Right cardiac atrium (tissue), 5 donors: ENCODE data around the gene PTPN2. TPM values are rescaled to one million over a fixed set of nuclear protein-coding genes. Genes with fewer than 3 reads are reported as not detected.

ENCODE experiments used
- ATAC-seq, 2 donors: fragments of 200-7000 bp; cut with Tn5 transposase; one replicate each; pipeline versions ENCODE4 v1.8.0 to v1.9.1; 2020; ENCODE audit warnings: moderate library complexity in 2 of 2, mild to moderate bottlenecking in 1 of 2
- DNase-seq, 3 donors: peaks; one replicate each; pipeline ENCODE4 v3.0.0-alpha.2; 2020
- H3K27ac ChIP-seq: one replicate; pipeline ENCODE4 v1.5.1; 2013; ENCODE audit warnings: mild to moderate bottlenecking, low read length, control low read depth, moderate library complexity
- H3K27me3 ChIP-seq: one replicate; pipeline ENCODE4 v1.6.1; 2013; ENCODE audit not compliant: control insufficient read depth, insufficient read depth
- H3K4me1 ChIP-seq: one replicate; pipeline ENCODE4 v1.6.1; 2013; ENCODE audit warnings: low read length; ENCODE audit not compliant: control insufficient read depth, insufficient read depth
- H3K4me3 ChIP-seq: one replicate; pipeline ENCODE4 v1.5.1; 2013; ENCODE audit warnings: low read length, control low read depth
- H3K9me3 ChIP-seq: one replicate; pipeline ENCODE4 v1.6.1; 2013; ENCODE audit warnings: low read length; ENCODE audit not compliant: control insufficient read depth
- WGBS: extraction: QIAGEN DNeasy Blood & Tissue Kit; methylation state at CpG from one replicate; pipeline ENCODE4 v1.1.7; 2013; 5-methylcytosine and 5-hydroxymethylcytosine counted together
- intact Hi-C, 4 donors: fragments of 100-400 bp; cut with DNase I; formaldehyde crosslinking; loops; one replicate each; pipeline versions ENCODE4 v1.11.0 to v1.14.0; 2022 to 2023
- polyA plus RNA-seq: library from polyadenylated mRNA; stranded (reverse); fragments of 200-250 nt; gene quantifications from one replicate; pipeline ENCODE4 v1.2.3, GENCODE V29; 2013
- total RNA-seq, 4 donors: library from RNA; stranded (reverse); fragmentation: NEBNext Ultra II Directional; extraction: Animal tissue kit (Norgen Biotek cat#: 25700); gene quantifications; one replicate each; pipeline ENCODE4 v1.2.1, GENCODE V29; 2021
- donor health status: healthy with polysubstance abuse.
- donor health status: DM: no; HTN: yes; CAD: no.
- donor health status: DM: no; HTN: no; CAD: no.
- donor health status: DM: no; HTN: yes; CAD: no; lungs with severe emphysema.
- donor health status: DM: yes; HTN: yes; CAD: no.

Gene PTPN2
- total and polyA plus RNA-seq, 5 donors = 12.3 to 16.5 (median 15.3) TPM

DNA sequence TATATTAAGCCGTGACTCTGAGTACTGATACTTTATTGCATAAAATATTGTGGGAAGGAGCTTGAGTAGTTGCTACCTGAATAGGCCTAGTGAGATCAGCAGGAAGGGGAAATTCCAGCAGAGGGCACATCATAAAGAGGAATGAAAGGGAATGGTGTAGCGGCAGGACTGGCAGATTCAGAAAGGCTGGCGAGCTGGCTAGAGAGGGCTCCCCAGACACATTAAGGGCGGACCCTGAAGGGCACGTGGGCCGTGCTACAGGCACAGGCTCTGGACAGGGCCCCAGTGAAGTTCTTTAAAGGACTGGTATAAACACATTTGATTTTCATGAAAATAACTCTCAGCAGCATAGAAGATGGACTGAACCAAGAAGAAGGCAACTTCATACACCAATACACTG, 43.0 kb downstream of the PTPN2 start:
- Histone ChIP-seq H3K9me3 (no peaks in the 10 kb centered on the region), H3K27ac (no peak overlapping the region), H3K27me3 (no peaks in the 10 kb centered on the region), H3K4me3 (no peak overlapping the region), H3K4me1 (no peaks in the 10 kb centered on the region)
- ATAC-seq = no peak
- 96% methylated on average over 6 of the region's 6 CpGs for WGBS
- intact Hi-C loops = no loop called here
- no peak for DNase-seq

DNA sequence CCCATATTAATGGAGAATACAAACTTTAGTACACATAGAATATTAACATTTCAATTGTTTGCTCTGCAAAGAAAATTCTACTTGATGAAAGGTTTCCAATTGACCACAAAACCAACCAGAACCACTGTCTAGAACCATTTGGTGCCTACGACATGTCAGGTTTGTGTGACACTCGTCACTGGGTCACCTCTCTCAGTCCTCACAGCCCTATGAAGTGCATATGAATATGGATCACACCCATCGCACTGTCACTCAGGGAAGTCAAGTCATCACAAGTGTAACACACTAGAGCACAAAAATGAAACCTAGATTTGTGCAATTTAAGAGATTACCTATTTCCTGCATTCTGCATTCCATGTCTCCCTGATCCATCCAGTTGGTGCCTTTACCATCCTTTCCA, 43.7 kb downstream of the PTPN2 start:
- DNase-seq = no peak
- no peaks in the 10 kb centered on the region for H3K4me1 ChIP-seq
- intact Hi-C loops = no loop called here
- no peak for ATAC-seq
- no peaks in the 10 kb centered on the region for H3K27me3 ChIP-seq
- no peaks in the 10 kb centered on the region for H3K9me3 ChIP-seq
- H3K4me3 ChIP-seq = no peak overlapping the region
- WGBS = 93% methylated on average over 3 of the region's 3 CpGs
- H3K27ac ChIP-seq = no peak overlapping the region

DNA sequence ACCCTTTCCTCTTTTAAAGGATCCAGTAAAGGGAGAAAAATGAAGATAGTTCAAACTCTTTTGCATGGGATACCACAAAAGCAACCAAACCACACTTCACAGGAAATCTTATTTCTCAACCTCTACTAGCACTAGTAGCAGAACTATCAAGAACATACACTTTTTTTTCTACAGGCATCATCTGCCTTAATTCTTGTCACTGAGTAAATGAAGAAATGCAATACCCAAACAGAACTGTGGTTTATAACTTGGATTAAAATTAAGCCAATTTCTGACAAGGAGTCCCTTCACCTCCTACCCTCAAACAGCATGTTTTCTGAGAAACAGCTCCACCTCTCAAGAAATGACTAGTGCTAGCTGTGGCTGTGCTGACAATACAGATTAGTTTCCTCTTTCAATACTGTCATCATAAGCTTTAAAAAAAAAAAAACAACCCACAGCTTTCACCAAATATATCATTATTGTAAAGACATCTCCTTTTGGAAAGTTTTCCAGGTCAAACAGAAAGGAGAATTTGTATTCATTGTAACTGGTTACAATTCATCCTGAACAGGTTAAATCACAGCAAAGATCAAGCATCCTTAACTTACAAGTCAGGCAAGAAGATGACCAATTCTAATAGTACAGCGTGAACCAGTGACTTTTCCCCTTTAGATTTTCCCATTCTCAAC, 44.4 kb downstream of the PTPN2 start:
- Histone ChIP-seq H3K4me1 (no peaks in the 10 kb centered on the region), H3K4me3 (no peak overlapping the region), H3K27me3 (no peaks in the 10 kb centered on the region), H3K9me3 (no peaks in the 10 kb centered on the region), H3K27ac (no peak overlapping the region)
- WGBS = 88% methylated on average over 1 of the region's 1 CpG
- no peak for DNase-seq
- ATAC-seq = peak; percentile 53 to 61
- intact Hi-C loops = no loop called here

DNA sequence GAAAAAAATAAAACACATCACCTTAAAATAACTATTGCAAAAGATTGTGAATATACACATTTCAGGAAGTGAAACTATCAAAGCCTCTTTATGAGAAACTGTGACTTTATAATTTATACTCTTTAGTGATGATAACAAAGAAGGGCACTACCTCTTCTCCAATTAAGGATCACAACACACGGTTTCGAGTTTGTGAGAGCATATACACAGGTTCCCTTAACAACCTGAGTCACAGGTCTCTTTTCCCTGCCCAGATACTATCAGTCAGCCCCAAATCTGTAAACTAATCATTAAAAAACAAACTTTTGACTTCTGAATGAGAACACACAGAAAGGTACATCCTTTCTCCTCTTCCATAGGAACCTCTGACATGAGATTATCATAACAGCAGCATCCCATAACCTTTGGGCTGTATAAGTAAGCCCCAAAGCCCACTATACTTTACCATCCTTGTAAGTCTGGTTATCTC, 44.9 kb downstream of the PTPN2 start:
- ATAC-seq (no peak), DNase-seq (no peak)
- no peaks in the 10 kb centered on the region for H3K27me3 ChIP-seq
- intact Hi-C loops = no loop called here
- no peaks in the 10 kb centered on the region for H3K9me3 ChIP-seq
- no peak overlapping the region for H3K27ac ChIP-seq
- H3K4me3 ChIP-seq = no peak overlapping the region
- H3K4me1 ChIP-seq = no peaks in the 10 kb centered on the region
- WGBS = 78% methylated on average over 2 of the region's 2 CpGs

DNA sequence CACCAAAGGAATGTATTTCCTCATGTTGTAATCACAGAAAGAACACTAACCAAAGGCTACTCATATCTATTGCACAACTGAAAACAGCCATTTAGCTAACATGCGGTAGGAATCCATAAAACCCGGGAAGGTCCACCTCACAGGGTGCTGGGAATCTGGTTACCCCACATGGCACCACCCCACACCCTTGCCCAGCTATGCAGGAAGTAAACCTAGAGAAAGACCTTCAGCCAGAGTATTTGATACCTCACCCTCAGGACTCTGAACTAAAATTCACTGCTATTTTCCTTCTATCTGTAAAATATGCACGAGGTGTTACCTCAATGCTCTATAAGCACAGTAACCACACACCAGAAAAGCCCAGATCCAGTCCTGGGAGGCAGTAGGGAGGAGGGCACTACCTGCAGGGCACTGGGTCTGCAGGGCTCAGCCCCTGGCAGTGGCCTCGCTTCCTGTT, 45.8 kb downstream of the PTPN2 start:
- Histone ChIP-seq H3K9me3 (no peaks in the 10 kb centered on the region), H3K4me1 (no peaks in the 10 kb centered on the region), H3K27ac (peak overlapping the region; percentile 54), H3K27me3 (no peaks in the 10 kb centered on the region), H3K4me3 (no peak overlapping the region)
- intact Hi-C loops = no loop called here
- WGBS = 51% methylated on average over 4 of the region's 4 CpGs
- peak in 1 of 3 donors; percentile 41 for DNase-seq
- peak; percentile 89 to 90 for ATAC-seq

DNA sequence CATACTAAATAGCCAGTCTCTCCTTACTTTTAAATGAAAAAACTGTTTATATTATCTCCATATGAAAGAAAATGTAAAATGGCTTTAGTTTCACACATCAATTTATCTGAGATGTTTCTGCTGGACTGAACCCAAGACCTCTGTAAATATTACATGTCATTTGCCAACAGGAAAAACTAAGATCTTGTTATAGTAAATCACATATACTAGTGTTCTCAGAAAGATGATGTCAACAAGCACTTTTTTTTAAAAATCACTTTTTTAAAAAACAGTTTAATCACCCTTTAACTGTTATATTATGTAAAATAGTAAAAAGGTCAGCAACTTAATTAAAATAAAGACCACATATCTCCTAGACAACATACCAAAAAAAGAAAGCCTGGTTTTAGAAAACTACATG, 46.3 kb downstream of the PTPN2 start:
- Histone ChIP-seq H3K4me3 (no peak overlapping the region), H3K27ac (no peak overlapping the region), H3K9me3 (no peaks in the 10 kb centered on the region), H3K27me3 (no peaks in the 10 kb centered on the region), H3K4me1 (no peaks in the 10 kb centered on the region)
- DNase-seq (no peak), ATAC-seq (no peak)
- intact Hi-C loops = no loop called here

DNA sequence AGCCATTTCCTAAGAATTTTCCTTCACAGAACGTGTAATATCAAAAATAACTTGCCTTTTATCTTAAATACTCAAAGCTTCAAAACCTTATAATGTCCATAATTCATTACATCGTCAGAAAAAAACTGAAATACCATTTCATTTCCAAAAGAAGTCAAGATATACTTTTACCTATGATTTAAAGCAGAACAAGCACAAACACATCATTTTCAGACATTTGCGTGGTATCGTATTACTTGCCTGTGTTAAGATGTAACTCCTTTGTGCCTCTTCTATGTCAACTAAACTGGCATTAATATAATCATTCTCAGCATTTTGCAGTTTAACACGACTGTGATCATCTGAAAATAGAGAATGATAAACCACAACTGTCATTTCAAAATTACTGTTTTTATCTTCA, 47.5 kb downstream of the PTPN2 start:
- 83% methylated on average over 5 of the region's 5 CpGs for WGBS
- Histone ChIP-seq H3K9me3 (no peaks in the 10 kb centered on the region), H3K27me3 (no peaks in the 10 kb centered on the region), H3K4me3 (no peak overlapping the region), H3K27ac (no peak overlapping the region), H3K4me1 (no peaks in the 10 kb centered on the region)
- no peak for ATAC-seq
- intact Hi-C loops = no loop called here
- DNase-seq = no peak

DNA sequence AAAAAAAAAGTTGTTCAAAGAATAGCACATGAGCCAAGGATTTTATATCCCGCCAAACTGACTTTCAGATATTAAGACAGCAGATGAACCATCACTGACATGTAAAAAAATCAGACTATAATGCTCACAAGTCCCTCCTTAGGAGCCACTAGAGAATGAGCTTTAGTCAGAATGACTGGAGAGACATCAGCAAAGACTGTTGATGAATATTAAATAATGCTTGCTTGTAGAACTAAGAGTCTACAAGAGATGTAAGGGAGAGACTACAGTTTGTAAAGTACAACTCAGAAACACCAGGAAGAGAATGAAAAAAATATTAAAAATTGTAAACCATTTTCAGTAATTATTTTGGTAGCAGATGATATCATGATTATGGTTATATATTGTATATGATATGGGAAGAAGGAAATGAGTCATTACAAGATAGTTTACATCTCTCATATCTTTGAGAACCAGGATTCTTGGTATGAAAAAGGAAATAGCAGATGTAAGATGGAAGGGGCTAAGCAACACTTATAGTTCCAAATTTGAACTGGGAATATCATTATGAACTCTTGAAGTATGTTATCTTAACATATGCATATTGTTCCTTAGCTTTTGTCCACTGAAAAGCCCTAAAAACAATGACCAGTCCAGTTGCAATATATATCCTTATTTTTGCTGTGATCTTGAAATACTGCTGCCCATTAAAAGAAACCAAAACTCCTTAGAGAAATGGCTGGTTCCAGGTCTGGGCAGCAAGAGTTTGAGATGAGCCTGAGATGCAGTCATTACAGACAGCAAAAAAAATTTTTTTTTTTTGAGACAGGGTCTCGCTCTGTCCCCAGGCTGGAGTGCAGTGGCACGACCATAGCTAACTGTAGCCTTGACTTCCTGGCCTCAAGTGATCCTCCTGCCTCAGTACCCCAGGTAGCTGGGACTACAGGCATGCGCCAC, 55.7 kb downstream of the PTPN2 start:
- Histone ChIP-seq H3K4me1 (no peaks in the 10 kb centered on the region), H3K27me3 (no peaks in the 10 kb centered on the region), H3K9me3 (peaks cover 1% of the 10 kb centered on the region), H3K27ac (no peak overlapping the region), H3K4me3 (no peak overlapping the region)
- intact Hi-C loops = no loop called here
- ATAC-seq = no peak
- DNase-seq = no peak
- over 99% methylated on average over 4 of the region's 4 CpGs for WGBS

DNA sequence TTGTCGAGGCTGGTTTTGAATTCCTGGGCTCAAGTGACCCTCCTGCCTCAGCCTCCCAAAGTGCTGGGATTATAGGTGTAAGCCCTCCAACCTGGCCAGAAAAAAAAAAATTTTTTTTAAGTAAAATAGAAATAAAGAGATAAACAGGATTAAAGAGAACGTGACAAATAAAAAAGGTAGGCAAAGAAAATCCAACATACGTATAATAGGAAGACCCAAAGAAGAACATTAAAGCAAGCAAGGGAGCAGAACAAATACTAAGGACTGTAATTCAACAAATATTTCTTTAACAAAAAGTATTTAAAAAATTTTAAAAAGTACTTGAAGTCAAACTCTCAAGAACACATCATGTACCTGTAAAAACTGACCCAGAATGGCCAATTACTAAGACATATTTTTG, 56.4 kb downstream of the PTPN2 start:
- H3K4me3 ChIP-seq = no peak overlapping the region
- intact Hi-C loops = no loop called here
- 100% methylated on average over 3 of the region's 3 CpGs for WGBS
- no peak overlapping the region for H3K27ac ChIP-seq
- peaks cover 1% of the 10 kb centered on the region for H3K9me3 ChIP-seq
- no peaks in the 10 kb centered on the region for H3K27me3 ChIP-seq
- no peaks in the 10 kb centered on the region for H3K4me1 ChIP-seq
- DNase-seq = no peak
- no peak for ATAC-seq

DNA sequence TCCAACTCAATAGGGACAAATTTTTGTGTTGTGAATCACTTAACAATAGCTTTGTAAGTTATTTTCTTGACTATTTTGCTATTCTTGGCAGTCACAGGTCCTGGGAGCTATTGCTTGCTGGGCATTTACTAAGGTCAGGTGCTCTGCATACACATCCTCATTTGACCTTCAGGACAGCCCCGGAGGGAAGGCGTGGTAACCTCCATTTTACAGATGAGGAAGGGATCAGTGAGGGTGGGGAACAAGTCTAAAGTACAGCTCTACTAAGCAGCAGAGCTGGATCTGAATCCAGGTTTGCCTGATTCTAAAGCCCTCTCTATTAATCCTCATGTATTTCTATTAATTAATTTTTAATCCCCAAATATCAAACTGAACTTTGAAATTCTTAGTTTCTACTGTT, 58.8 kb downstream of the PTPN2 start:
- DNase-seq (no peak), ATAC-seq (no peak)
- Histone ChIP-seq H3K27ac (no peak overlapping the region), H3K27me3 (no peaks in the 10 kb centered on the region), H3K9me3 (peaks cover 1% of the 10 kb centered on the region), H3K4me1 (no peaks in the 10 kb centered on the region), H3K4me3 (no peak overlapping the region)
- 97% methylated on average over 2 of the region's 2 CpGs for WGBS
- intact Hi-C loops = no loop called here

DNA sequence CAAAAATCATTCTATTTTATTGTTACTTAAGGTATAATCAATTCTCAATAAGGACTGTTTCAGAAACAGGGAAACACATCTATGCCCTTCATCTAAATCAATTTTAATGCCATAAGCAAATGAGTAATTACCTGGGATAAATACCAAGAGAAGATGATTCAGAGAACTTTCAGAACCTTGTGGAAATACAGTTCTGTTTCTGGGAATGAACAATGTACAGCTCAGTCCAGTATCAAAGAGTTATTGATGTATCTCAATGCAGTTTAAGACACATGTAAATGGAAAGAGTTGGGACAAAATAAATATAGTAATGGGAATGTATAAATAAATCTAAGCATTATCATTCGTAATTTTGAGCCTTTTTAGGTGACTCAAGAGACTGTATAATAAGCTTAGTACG, 60.1 kb downstream of the PTPN2 start:
- DNase-seq (no peak), ATAC-seq (no peak)
- Histone ChIP-seq H3K4me1 (peaks cover 1% of the 10 kb centered on the region), H3K9me3 (peaks cover 1% of the 10 kb centered on the region), H3K27me3 (no peaks in the 10 kb centered on the region), H3K4me3 (no peak overlapping the region), H3K27ac (no peak overlapping the region)
- WGBS = 93% methylated on average over 2 of the region's 2 CpGs
- intact Hi-C loops = no loop called here
